Mesothelial cell of epicardium (in vitro differentiated cells): Measurements from ENCODE around the gene RAD51B. TPM values are rescaled to one million over a fixed set of nuclear protein-coding genes. Genes with fewer than 3 reads are reported as not detected.

Experiments used
- DNase-seq, 2 experiments: peaks; one replicate each; pipeline ENCODE4 v3.0.0; 2021; ENCODE audit warnings: low spot score in 2 of 2; ENCODE audit not compliant: unreplicated experiment in 2 of 2
- H3K27ac Mint-ChIP-seq: 2 replicates; pipeline ENCODE4 v1.8.0; 2021; ENCODE audit warnings: mixed read lengths
- H3K27me3 Mint-ChIP-seq: 2 replicates; pipeline ENCODE4 v1.8.0; 2021; ENCODE audit warnings: low read depth, mixed read lengths
- H3K36me3 Mint-ChIP-seq: 2 replicates; pipeline ENCODE4 v1.8.0; 2021; ENCODE audit warnings: mixed read lengths
- H3K4me1 Mint-ChIP-seq: 2 replicates; pipeline ENCODE4 v1.8.0; 2021; ENCODE audit warnings: mixed read lengths
- H3K4me3 Mint-ChIP-seq: 2 replicates; pipeline ENCODE4 v1.8.0; 2021; ENCODE audit warnings: mild to moderate bottlenecking, moderate library complexity, mixed read lengths
- H3K9me3 Mint-ChIP-seq: 2 replicates; pipeline ENCODE4 v1.8.0; 2021; ENCODE audit warnings: mixed read lengths
- total RNA-seq: library from RNA; stranded (reverse); gene quantifications from 3 replicates; pipeline ENCODE4 v1.2.1, GENCODE V29; 2021
- TF ChIP-seq, protein P1 (sequence below): fragments of 200-600 bp; sonication (generic); IDR thresholded peaks from one replicate; pipeline ENCODE4 v1.5.0; 2021; ENCODE audit warnings: antibody characterized with exemption; ENCODE audit not compliant: unreplicated experiment

The RAD51B gene
- total RNA-seq, 1 donor from 2014 or later, result 34.7 TPM

DNA sequence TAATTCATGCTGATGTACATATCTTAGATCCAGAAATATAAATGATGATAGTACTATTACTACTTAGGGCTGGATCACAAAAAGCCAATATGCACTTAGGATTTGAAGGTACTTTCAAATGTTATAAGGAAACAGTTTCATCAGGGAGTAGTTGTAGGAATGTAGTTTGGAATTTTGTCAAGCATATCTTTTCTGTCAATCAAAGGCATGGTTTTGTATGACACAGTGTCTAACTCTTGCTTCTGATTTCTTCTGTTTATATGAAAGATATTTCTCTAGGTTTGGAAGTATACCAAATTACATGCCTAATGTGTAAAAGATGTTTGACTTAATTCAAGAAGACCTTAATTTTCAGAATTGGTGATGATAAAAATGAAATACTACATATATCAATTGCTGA is 135.7 kb downstream of the RAD51B start:
- Mint-ChIP-seq H3K27ac (no peak overlapping the region), H3K9me3 (peaks cover 5% of the 10 kb centered on the region), H3K27me3 (no peaks in the 10 kb centered on the region), H3K4me1 (peaks cover 5% of the 10 kb centered on the region), H3K36me3 (peaks cover 6% of the 10 kb centered on the region), H3K4me3 (no peak overlapping the region)
- TF ChIP-seq, protein P1, sequence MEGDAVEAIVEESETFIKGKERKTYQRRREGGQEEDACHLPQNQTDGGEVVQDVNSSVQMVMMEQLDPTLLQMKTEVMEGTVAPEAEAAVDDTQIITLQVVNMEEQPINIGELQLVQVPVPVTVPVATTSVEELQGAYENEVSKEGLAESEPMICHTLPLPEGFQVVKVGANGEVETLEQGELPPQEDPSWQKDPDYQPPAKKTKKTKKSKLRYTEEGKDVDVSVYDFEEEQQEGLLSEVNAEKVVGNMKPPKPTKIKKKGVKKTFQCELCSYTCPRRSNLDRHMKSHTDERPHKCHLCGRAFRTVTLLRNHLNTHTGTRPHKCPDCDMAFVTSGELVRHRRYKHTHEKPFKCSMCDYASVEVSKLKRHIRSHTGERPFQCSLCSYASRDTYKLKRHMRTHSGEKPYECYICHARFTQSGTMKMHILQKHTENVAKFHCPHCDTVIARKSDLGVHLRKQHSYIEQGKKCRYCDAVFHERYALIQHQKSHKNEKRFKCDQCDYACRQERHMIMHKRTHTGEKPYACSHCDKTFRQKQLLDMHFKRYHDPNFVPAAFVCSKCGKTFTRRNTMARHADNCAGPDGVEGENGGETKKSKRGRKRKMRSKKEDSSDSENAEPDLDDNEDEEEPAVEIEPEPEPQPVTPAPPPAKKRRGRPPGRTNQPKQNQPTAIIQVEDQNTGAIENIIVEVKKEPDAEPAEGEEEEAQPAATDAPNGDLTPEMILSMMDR, result no peak
- DNase-seq, result no peak

DNA sequence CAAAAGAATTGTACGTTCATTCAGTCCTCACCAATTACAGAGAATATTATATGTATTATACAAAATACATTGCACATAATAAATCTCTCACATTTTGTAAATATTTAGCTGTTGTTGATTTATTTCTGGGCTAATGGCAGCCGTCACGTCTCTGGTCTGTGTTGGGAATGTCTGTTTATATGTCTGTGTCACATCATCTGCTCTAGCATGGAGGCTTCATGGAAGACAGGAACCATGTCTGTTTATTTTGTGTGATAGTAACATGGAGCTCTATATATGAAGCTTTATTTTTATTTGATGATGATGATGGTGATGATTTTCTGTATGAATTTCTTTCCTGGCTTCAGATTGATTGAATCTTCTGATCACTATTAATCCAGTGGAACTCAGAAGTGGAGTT is 138.4 kb downstream of the RAD51B start:
- Mint-ChIP-seq H3K9me3 (no peaks in the 10 kb centered on the region), H3K36me3 (no peaks in the 10 kb centered on the region), H3K4me1 (peaks cover 21% of the 10 kb centered on the region), H3K27me3 (no peaks in the 10 kb centered on the region), H3K4me3 (no peak overlapping the region), H3K27ac (peak overlapping the region; percentile 68)
- TF ChIP-seq, protein P1, result no peak
- no peak for DNase-seq

DNA sequence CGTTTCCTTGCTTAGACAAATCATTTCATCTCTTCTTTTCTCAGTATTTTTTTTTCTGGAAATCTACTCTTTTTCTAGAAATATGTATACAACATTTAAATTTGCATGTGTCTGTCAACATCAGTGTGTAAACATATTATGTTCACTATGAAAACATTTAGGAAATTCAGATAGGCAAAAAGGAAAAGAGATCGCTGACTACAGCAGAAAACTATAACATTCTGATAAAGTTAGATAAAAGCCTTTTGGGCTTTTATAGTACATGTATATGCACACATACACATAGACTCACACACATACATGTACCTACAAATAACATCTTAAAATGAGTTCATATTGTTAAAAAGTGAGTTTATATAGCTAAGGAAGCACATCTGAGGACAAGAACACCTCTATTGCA is 142.1 kb downstream of the RAD51B start:
- Mint-ChIP-seq H3K4me1 (peaks cover 55% of the 10 kb centered on the region), H3K27me3 (no peaks in the 10 kb centered on the region), H3K4me3 (no peak overlapping the region), H3K36me3 (peaks cover 3% of the 10 kb centered on the region), H3K27ac (peak overlapping the region; percentile 91), H3K9me3 (no peaks in the 10 kb centered on the region)
- DNase-seq, result no peak
- TF ChIP-seq, protein P1, result no peak

DNA sequence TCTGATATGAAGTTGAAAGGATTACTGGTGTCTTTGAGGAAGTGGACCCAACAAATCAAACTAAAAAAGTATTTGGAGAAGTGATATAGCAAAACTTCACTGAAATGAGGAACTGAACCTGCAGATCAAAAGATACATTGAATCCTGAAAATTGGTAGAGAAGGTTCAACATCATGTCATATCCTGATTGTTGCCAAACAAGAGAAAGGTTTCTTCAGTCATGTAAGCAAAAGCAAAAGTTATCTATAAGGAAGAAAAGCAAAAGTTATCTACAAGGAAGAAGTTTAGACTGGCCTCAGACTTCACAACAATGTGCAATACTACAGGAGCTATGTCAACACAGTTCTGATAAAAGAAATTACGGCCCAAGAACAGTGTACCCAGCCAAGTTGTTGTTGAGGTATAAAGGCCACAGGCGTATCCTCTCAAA is 142.7 kb downstream of the RAD51B start:
- Mint-ChIP-seq H3K4me3 (no peak overlapping the region), H3K9me3 (no peaks in the 10 kb centered on the region), H3K36me3 (peaks cover 8% of the 10 kb centered on the region), H3K27me3 (no peaks in the 10 kb centered on the region), H3K27ac (peak overlapping the region; percentile 91), H3K4me1 (peaks cover 60% of the 10 kb centered on the region)
- DNase-seq, result no peak
- TF ChIP-seq, protein P1, result no peak

DNA sequence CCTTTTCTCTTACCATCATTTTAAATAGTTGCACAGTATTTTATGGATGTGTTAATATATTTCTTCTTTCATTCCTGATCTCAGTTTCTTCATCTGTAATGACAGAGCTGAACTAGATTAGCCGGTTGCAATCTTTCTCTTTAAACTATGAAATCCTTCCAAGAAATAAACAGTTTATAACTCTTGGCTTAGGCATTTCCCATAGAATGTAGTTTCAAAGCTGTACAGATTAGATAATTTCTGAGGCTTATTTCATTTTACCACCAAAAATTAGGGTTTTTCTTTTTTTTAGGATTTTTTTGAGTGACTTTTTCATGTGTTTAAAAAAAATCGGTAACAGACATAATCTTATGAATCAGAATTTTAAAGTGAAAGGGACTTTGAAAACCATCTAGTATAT is 144.0 kb downstream of the RAD51B start:
- Mint-ChIP-seq H3K4me1 (peaks cover 56% of the 10 kb centered on the region), H3K27me3 (no peaks in the 10 kb centered on the region), H3K4me3 (no peak overlapping the region), H3K9me3 (peaks cover 3% of the 10 kb centered on the region), H3K36me3 (peaks cover 16% of the 10 kb centered on the region), H3K27ac (peak overlapping the region; percentile 93)
- no peak for DNase-seq
- TF ChIP-seq, protein P1, result no peak
